MM.1S (cell line): Measurements from ENCODE around the gene ADAM23.

Experiments used
- DNase-seq: peaks from one replicate; pipeline ENCODE4 v3.0.0-alpha.2; 2015
- H2AFZ ChIP-seq: fragments of 300-600 bp; sonication (generic); 2 replicates; pipeline ENCODE4 v1.6.0; 2016; ENCODE audit warnings: antibody characterized with exemption, low read length
- H3F3A ChIP-seq: fragments of 300-600 bp; sonication (generic); 2 replicates; pipeline ENCODE4 v1.6.1; 2016; ENCODE audit warnings: mild to moderate bottlenecking, antibody characterized with exemption, low read length, moderate library complexity, mixed read lengths; ENCODE audit not compliant: insufficient read depth
- H3K27ac ChIP-seq: fragments of 300-600 bp; sonication (generic); 2 replicates; pipeline ENCODE4 v1.5.1; 2016; ENCODE audit warnings: mild to moderate bottlenecking, low read length
- H3K27me3 ChIP-seq: fragments of 300-600 bp; sonication (generic); replicated peaks from 2 replicates; pipeline ENCODE4 v1.6.0; 2016; ENCODE audit warnings: low read length; ENCODE audit not compliant: insufficient read depth
- H3K36me3 ChIP-seq: fragments of 300-600 bp; sonication (generic); replicated peaks from 2 replicates; pipeline ENCODE4 v1.6.1; 2016; ENCODE audit warnings: mild to moderate bottlenecking, low read length, mixed read lengths; ENCODE audit not compliant: insufficient read depth
- H3K4me1 ChIP-seq: fragments of 300-600 bp; sonication (generic); 2 replicates; pipeline ENCODE4 v1.6.1; 2016; ENCODE audit warnings: low read length, mixed read lengths
- H3K4me2 ChIP-seq: fragments of 300-600 bp; sonication (generic); 2 replicates; pipeline ENCODE4 v1.6.0; 2016; ENCODE audit warnings: low read depth, low read length
- H3K4me3 ChIP-seq: fragments of 300-600 bp; sonication (generic); 2 replicates; pipeline ENCODE4 v1.5.1; 2016; ENCODE audit warnings: low read length, mixed read lengths
- H3K79me2 ChIP-seq: fragments of 300-600 bp; sonication (generic); 2 replicates; pipeline ENCODE4 v1.6.1; 2016; ENCODE audit warnings: mixed run types, low read length, mixed read lengths
- H3K9ac ChIP-seq: fragments of 300-600 bp; sonication (generic); 2 replicates; pipeline ENCODE4 v1.6.1; 2016; ENCODE audit warnings: low read length, mixed read lengths
- H3K9me2 ChIP-seq: fragments of 300-600 bp; sonication (generic); replicated peaks from 2 replicates; pipeline ENCODE4 v1.6.1; 2016; ENCODE audit warnings: mild to moderate bottlenecking, low read length, mixed read lengths; ENCODE audit not compliant: insufficient read depth
- H3K9me3 ChIP-seq: fragments of 300-600 bp; sonication (generic); replicated peaks from 2 replicates; pipeline ENCODE4 v1.6.1; 2016; ENCODE audit warnings: mild to moderate bottlenecking, low read length, mixed read lengths; ENCODE audit not compliant: insufficient read depth
- H4K20me1 ChIP-seq: fragments of 300-600 bp; sonication (generic); 2 replicates; pipeline ENCODE4 v1.6.1; 2016; ENCODE audit warnings: mild to moderate bottlenecking, low read length, moderate library complexity, mixed read lengths; ENCODE audit not compliant: insufficient read depth
- EZH2 ChIP-seq: fragments of 300-600 bp; sonication (generic); optimal IDR thresholded peaks from 2 replicates; pipeline ENCODE3; 2017; ENCODE audit warnings: low read depth, mild to moderate bottlenecking, antibody characterized with exemption, low read length, mixed read lengths
- EZH2phosphoT487 ChIP-seq: fragments of 300-600 bp; sonication (generic); IDR thresholded peaks from 2 replicates; pipeline ENCODE4 v1.6.1; 2018; ENCODE audit warnings: antibody characterized with exemption, low read length
- TF ChIP-seq, protein P1 (sequence below): fragments of 300-600 bp; sonication (generic); IDR thresholded peaks from 2 replicates; pipeline ENCODE4 v1.5.1; 2016; ENCODE audit warnings: antibody characterized with exemption, low read length, mixed read lengths

The ADAM23 gene

DNA sequence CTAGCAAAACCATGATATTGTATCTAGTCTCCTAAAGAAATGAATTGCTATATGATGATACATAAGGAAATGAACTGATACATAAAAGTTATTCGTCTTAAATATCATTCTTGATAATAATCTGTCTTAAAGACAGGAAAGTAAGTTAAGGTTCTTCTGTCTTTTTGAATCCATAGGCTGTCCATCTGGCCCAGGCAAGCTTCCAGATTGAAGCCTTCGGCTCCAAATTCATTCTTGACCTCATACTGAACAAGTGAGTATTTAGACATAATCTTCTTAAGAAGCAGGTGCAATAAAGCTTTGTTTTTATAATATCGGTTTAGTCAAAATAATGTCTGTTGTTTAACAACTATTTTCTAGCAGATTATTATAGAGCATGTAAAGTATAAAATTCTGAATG is 37.7 kb downstream of the ADAM23 start:
- Histone ChIP-seq H3K36me3 (no peaks in the 10 kb centered on the region), H3F3A (peaks cover 5% of the 10 kb centered on the region; the same call in 1 of the 2 replicates), H3K9me3 (no peaks in the 10 kb centered on the region), H3K27me3 (no peaks in the 10 kb centered on the region), H4K20me1 (no peaks in the 10 kb centered on the region), H3K4me1 (peaks cover 14% of the 10 kb centered on the region), H2AFZ (no peak overlapping the region), H3K27ac (no peak overlapping the region), H3K9me2 (no peaks in the 10 kb centered on the region), H3K9ac (no peak overlapping the region), H3K4me3 (no peak overlapping the region), H3K79me2 (no peaks in the 10 kb centered on the region), H3K4me2 (no peak overlapping the region)
- no peak for DNase-seq
- TF ChIP-seq EZH2: no peak
- TF ChIP-seq, protein P1, sequence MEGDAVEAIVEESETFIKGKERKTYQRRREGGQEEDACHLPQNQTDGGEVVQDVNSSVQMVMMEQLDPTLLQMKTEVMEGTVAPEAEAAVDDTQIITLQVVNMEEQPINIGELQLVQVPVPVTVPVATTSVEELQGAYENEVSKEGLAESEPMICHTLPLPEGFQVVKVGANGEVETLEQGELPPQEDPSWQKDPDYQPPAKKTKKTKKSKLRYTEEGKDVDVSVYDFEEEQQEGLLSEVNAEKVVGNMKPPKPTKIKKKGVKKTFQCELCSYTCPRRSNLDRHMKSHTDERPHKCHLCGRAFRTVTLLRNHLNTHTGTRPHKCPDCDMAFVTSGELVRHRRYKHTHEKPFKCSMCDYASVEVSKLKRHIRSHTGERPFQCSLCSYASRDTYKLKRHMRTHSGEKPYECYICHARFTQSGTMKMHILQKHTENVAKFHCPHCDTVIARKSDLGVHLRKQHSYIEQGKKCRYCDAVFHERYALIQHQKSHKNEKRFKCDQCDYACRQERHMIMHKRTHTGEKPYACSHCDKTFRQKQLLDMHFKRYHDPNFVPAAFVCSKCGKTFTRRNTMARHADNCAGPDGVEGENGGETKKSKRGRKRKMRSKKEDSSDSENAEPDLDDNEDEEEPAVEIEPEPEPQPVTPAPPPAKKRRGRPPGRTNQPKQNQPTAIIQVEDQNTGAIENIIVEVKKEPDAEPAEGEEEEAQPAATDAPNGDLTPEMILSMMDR: no peak

DNA sequence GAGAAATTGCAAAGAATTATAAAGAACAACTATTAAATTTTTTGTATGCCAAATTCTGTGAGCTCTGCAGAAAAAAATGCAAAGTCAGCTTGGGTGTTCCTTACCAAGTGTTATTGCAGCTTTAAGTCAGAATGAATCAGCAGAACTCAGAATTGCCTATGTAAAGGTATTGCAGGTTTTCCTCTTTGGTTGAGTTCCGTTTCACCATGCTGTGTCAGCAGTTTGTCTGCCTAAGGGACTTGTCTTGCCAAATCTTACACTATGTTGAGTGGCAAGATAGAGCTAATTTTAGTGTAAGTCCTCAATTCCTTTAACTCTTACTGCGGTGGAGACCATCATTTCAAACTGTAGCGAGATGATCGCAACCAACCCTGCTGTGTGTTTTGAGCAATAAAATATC is 38.8 kb downstream of the ADAM23 start:
- peak overlapping the region; percentile 8; the same call in 1 of the 2 replicates for H3K4me2 ChIP-seq
- H3K36me3 ChIP-seq: no peaks in the 10 kb centered on the region
- H3K27ac ChIP-seq: peak overlapping the region; percentile 30; the same call in 1 of the 2 replicates
- DNase-seq: peak; percentile 96
- H3K4me3 ChIP-seq: no peak overlapping the region
- H3K4me1 ChIP-seq: peaks cover 14% of the 10 kb centered on the region
- no peaks in the 10 kb centered on the region for H4K20me1 ChIP-seq
- no peaks in the 10 kb centered on the region for H3K9me2 ChIP-seq
- H3K79me2 ChIP-seq: no peaks in the 10 kb centered on the region
- H3K27me3 ChIP-seq: no peaks in the 10 kb centered on the region
- H3K9ac ChIP-seq: 0 out of 2 replicates have a peak overlapping the region, but pooled peaks have one; percentile 7
- H2AFZ ChIP-seq: no peak overlapping the region
- no peaks in the 10 kb centered on the region for H3K9me3 ChIP-seq
- H3F3A ChIP-seq: peaks cover 5% of the 10 kb centered on the region; the same call in 1 of the 2 replicates
- TF ChIP-seq EZH2phosphoT487: no peak
- TF ChIP-seq, protein P1: no peak
- no peak for TF ChIP-seq EZH2

DNA sequence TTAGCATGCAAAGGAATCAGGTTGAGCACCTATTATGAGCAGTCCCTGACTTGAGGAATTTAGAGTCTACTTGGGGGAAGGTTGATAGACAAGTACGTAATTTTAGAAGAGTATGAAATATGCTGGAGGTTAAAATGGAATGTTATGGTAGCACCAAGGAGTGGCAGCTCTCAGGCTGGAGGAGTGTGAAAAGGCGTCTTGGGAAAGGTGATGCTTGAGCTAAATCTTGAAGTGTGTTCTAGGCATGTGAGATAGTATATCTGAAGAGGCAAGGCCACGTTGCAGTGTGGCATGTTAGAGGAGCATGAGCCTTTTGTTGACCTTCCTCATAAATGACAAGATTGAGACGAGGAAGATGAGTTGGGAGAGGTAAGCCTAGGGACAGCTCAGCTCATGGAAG is 39.3 kb downstream of the ADAM23 start:
- Histone ChIP-seq H4K20me1 (no peaks in the 10 kb centered on the region), H3K4me1 (peaks cover 14% of the 10 kb centered on the region), H3K27ac (no peak overlapping the region), H3K9me3 (no peaks in the 10 kb centered on the region), H3K36me3 (no peaks in the 10 kb centered on the region), H3K27me3 (no peaks in the 10 kb centered on the region), H3F3A (peaks cover 5% of the 10 kb centered on the region; the same call in 1 of the 2 replicates), H3K9ac (no peak overlapping the region), H3K9me2 (no peaks in the 10 kb centered on the region), H2AFZ (no peak overlapping the region), H3K4me3 (no peak overlapping the region), H3K79me2 (no peaks in the 10 kb centered on the region), H3K4me2 (peak overlapping the region; percentile 8; the same call in 1 of the 2 replicates)
- DNase-seq: no peak
- TF ChIP-seq, protein P1: no peak
- TF ChIP-seq EZH2 (no peak), EZH2phosphoT487 (no peak)
